ENCODE data around the gene DTNA.

The DTNA gene

GRCh38 chr18:34835466-34835865 is 125.4 kb downstream of the DTNA start:
- H3K79me2 ChIP-seq (ENCODE audit: insufficient read depth, low read length): no peaks in the 10 kb centered on the region

DNA sequence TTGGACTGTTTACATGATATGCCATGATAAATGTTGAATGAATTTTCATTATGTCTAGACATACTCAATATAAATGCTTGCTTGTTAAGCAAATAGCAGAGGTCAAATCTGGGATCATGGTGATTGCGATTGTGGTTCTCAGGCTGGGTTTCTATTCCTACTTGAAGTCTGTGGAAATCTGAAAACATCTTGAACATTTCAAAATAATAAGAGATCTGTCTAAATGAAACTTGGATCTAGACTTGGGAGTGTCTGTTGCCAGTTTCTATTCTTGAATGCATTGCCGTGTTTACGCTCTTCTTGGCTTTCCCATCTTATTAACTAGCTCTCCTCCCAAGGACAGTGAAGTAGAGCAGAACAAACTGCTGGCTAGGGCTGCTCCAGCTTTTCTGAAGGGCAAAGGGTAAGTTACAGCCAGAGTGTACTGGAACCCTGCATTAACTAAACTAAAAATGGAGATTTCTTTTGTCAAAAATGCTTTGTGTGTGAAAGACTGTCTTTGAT is 127.7 kb downstream of the DTNA start:
- Histone ChIP-seq H3K4me2 (ENCODE audit: low read length) (no peak overlapping the region), H3K4me1 (ENCODE audit: insufficient read depth, low read length, severe bottlenecking) (no peaks in the 10 kb centered on the region), H3K27ac (ENCODE audit: low read depth, low read length, poor library complexity, severe bottlenecking) (no peak overlapping the region), H3K9me3 (ENCODE audit: low read length) (no peaks in the 10 kb centered on the region), H3K9me2 (ENCODE audit: low read depth, low read length) (no peaks in the 10 kb centered on the region), H3F3A (ENCODE audit: insufficient read depth, low read length) (no peaks in the 10 kb centered on the region), H3K9ac (ENCODE audit: low read length) (no peak overlapping the region), H4K20me1 (ENCODE audit: insufficient read depth, low read length) (no peaks in the 10 kb centered on the region), H3K36me3 (ENCODE audit: insufficient read depth, low read length) (no peaks in the 10 kb centered on the region), H3K4me3 (ENCODE audit: low read depth, low read length, poor library complexity, severe bottlenecking) (no peak overlapping the region), H3K79me2 (ENCODE audit: insufficient read depth, low read length) (no peaks in the 10 kb centered on the region), H2AFZ (ENCODE audit: low read length) (no peak overlapping the region), H3K27me3 (ENCODE audit: insufficient read depth, low read length) (no peaks in the 10 kb centered on the region)
- TF ChIP-seq, protein P1, sequence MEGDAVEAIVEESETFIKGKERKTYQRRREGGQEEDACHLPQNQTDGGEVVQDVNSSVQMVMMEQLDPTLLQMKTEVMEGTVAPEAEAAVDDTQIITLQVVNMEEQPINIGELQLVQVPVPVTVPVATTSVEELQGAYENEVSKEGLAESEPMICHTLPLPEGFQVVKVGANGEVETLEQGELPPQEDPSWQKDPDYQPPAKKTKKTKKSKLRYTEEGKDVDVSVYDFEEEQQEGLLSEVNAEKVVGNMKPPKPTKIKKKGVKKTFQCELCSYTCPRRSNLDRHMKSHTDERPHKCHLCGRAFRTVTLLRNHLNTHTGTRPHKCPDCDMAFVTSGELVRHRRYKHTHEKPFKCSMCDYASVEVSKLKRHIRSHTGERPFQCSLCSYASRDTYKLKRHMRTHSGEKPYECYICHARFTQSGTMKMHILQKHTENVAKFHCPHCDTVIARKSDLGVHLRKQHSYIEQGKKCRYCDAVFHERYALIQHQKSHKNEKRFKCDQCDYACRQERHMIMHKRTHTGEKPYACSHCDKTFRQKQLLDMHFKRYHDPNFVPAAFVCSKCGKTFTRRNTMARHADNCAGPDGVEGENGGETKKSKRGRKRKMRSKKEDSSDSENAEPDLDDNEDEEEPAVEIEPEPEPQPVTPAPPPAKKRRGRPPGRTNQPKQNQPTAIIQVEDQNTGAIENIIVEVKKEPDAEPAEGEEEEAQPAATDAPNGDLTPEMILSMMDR (IDR thresholded peaks at IDR 0.05; ENCODE audit: low read length): no peak
- no peak for TF ChIP-seq EZH2 (IDR thresholded peaks at IDR 0.05; ENCODE audit: borderline replicate concordance, low read length)

More at GRCh38 chr18:34835466-34835865, 125.4 kb downstream of the DTNA start:
- no peak for TF ChIP-seq EZH2 (IDR thresholded peaks at IDR 0.05; ENCODE audit: borderline replicate concordance, low read length)
- TF ChIP-seq, protein P1 (IDR thresholded peaks at IDR 0.05; ENCODE audit: low read length): no peak
- no peak overlapping the region for H3K9ac ChIP-seq (ENCODE audit: low read length)
- no peak overlapping the region for H3K4me2 ChIP-seq (ENCODE audit: low read length)
- H3K9me2 ChIP-seq (ENCODE audit: low read depth, low read length): no peaks in the 10 kb centered on the region
- no peaks in the 10 kb centered on the region for H4K20me1 ChIP-seq (ENCODE audit: insufficient read depth, low read length)
- H3K4me1 ChIP-seq (ENCODE audit: insufficient read depth, low read length, severe bottlenecking): no peaks in the 10 kb centered on the region
- no peak overlapping the region for H3K27ac ChIP-seq (ENCODE audit: low read depth, low read length, poor library complexity, severe bottlenecking)
- no peak overlapping the region for H3K4me3 ChIP-seq (ENCODE audit: low read depth, low read length, poor library complexity, severe bottlenecking)
- H2AFZ ChIP-seq (ENCODE audit: low read length): no peak overlapping the region
- no peaks in the 10 kb centered on the region for H3K27me3 ChIP-seq (ENCODE audit: insufficient read depth, low read length)
- no peaks in the 10 kb centered on the region for H3K9me3 ChIP-seq (ENCODE audit: low read length)
- H3K36me3 ChIP-seq (ENCODE audit: insufficient read depth, low read length): no peaks in the 10 kb centered on the region
- no peaks in the 10 kb centered on the region for H3F3A ChIP-seq (ENCODE audit: insufficient read depth, low read length)

DNA sequence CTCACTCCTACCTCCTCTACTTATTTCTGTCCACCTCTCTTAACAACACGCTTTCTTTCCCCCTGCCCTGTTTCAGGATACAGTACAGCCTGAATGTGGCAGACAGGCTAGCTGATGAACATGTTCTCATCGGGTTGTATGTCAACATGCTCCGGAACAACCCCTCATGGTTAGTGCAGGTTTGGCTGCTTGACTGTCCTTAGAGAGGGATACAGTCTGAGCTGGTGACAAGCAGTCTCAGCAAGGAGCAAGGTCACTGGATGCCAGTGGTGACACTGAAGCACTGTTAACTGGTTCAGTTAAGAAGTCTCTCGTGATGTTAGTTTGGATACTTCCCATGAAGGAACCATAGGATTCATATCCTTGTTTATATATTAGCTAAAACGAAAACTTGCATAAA is 128.6 kb downstream of the DTNA start:
- H3K4me3 ChIP-seq (ENCODE audit: low read depth, low read length, poor library complexity, severe bottlenecking): no peak overlapping the region
- H3K9ac ChIP-seq (ENCODE audit: low read length): no peak overlapping the region
- H3F3A ChIP-seq (ENCODE audit: insufficient read depth, low read length): no peaks in the 10 kb centered on the region
- no peaks in the 10 kb centered on the region for H3K4me1 ChIP-seq (ENCODE audit: insufficient read depth, low read length, severe bottlenecking)
- H3K4me2 ChIP-seq (ENCODE audit: low read length): no peak overlapping the region
- no peak overlapping the region for H2AFZ ChIP-seq (ENCODE audit: low read length)
- H4K20me1 ChIP-seq (ENCODE audit: insufficient read depth, low read length): no peaks in the 10 kb centered on the region
- no peaks in the 10 kb centered on the region for H3K9me2 ChIP-seq (ENCODE audit: low read depth, low read length)
- H3K27me3 ChIP-seq (ENCODE audit: insufficient read depth, low read length): no peaks in the 10 kb centered on the region
- no peaks in the 10 kb centered on the region for H3K36me3 ChIP-seq (ENCODE audit: insufficient read depth, low read length)
- H3K79me2 ChIP-seq (ENCODE audit: insufficient read depth, low read length): no peaks in the 10 kb centered on the region
- no peak overlapping the region for H3K27ac ChIP-seq (ENCODE audit: low read depth, low read length, poor library complexity, severe bottlenecking)
- TF ChIP-seq, protein P1 (IDR thresholded peaks at IDR 0.05; ENCODE audit: low read length): no peak
- no peak for TF ChIP-seq EZH2 (IDR thresholded peaks at IDR 0.05; ENCODE audit: borderline replicate concordance, low read length)
- no peaks in the 10 kb centered on the region for H3K9me3 ChIP-seq (ENCODE audit: low read length)

Data from OCI-LY1 (cell line).